HG03571 (cell line): ENCODE results near the gene TCN1.
"Not testable (repeated sequence)": the region's sequence is repeated elsewhere in the genome, so short reads cannot be mapped to it uniquely, and the experiment has no call there.

ENCODE experiments used
- ATAC-seq: cut with Tn5 transposase; IDR thresholded peaks from one replicate; pipeline ENCODE4 v1.9.1; 2021; ENCODE audit not compliant: unreplicated experiment

TCN1 gene

GRCh38 chr11:59857439-59858434, 8.6 kb downstream of the TCN1 start:
- no peak for ATAC-seq

GRCh38 chr11:59854871-59855270, 11.4 kb downstream of the TCN1 start:
- no peak for ATAC-seq

GRCh38 chr11:59851416-59851815, 14.9 kb downstream of the TCN1 start:
- ATAC-seq: not testable (repeated sequence)

DNA sequence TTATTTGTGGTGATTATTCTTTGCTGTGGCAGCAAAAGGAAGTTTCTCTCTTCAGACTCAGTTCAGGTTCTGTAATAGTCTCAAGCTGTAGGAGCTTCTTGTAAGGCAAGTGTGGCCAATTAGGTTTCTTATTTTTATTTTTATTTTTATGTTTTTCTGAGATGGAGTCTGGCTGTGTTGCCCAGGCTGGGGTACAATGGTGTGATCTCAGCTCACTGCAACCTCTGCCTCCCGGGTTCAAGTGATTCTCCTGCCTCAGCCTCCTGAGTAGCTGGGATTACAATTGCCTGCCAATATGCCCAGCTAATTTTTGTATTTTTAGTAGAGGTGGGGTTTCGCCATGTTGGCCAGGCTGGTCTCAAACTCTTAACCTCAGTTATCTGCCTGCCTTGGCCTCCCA, 16.7 kb downstream of the TCN1 start:
- not testable (repeated sequence) for ATAC-seq

DNA sequence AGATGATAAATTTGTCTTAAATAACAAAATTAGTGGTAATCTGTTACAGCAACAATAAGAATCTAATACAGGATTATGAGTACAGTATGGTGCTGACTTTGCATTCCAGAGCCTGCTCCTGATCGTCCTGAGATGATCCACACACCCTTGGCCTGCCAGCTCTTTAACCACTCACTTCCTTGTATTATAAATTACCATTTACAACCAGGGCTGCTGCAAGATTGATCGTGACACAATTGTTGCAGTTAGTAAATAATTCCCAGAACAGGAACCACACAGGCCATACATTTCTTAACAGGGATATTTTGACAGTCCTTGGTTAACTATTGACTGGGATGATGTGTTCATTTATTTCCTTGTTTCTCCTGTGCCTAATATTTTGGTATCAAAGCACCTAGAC, 17.2 kb downstream of the TCN1 start:
- peak; percentile 80 for ATAC-seq

DNA sequence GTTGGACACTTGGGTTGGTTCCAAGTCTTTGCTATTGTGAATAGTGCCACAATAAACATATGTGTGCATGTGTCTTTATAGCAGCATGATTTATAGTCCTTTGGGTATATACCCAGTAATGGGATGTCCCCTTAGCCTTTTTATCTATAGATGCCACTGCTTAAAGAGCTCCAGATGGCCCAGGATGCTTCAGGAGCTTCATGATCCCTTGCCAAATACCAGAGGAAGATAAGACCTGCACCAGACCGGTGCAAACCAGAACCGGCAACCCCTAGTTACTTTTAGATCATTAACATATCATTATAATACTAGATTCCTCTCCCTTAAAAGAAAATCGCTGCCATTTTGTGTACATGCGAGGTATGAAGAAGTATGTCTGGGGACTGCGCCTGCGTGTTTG, 17.8 kb downstream of the TCN1 start:
- not testable (repeated sequence) for ATAC-seq

- ATAC-seq: no peak
These were observed 18.7 kb downstream of the TCN1 start for GRCh38 chr11:59847626-59848025.

GRCh38 chr11:59846556-59846955, 19.7 kb downstream of the TCN1 start:
- no peak for ATAC-seq

GRCh38 chr11:59845399-59845798, 20.9 kb downstream of the TCN1 start, which contains the start of gene CBLIF:
TSS of gene CBLIF (minus strand) at chr11:59845499. CDS start at chr11:59845453, 46 bp downstream.
- ATAC-seq: no peak

GRCh38 chr11:59842316-59842715, 24.0 kb downstream of the TCN1 start:
- no peak for ATAC-seq

DNA sequence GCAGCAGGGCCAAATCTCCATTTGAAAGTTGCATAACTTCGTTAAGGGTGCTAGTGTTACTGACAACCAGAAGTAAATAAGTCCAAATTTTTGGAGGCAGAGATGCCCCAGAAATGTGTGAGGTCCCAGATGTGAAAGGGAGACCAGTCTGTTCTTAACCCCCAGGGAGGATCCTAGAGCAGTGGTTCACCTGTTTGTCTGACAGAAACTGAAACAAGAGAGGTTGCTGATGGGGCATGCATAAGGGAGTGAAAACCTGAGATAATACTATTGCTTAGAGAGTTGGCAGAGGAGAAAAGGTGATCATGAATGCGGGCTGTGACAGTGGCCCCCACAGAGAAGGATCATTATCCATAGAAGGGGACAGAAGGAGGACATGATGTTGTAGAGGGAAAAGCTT, 24.8 kb downstream of the TCN1 start:
- ATAC-seq: no peak

- no peak for ATAC-seq
These were observed 26.7 kb downstream of the TCN1 start for GRCh38 chr11:59839615-59840014.

- ATAC-seq: no peak
These were observed 32.7 kb downstream of the TCN1 start for GRCh38 chr11:59833602-59834001.

DNA sequence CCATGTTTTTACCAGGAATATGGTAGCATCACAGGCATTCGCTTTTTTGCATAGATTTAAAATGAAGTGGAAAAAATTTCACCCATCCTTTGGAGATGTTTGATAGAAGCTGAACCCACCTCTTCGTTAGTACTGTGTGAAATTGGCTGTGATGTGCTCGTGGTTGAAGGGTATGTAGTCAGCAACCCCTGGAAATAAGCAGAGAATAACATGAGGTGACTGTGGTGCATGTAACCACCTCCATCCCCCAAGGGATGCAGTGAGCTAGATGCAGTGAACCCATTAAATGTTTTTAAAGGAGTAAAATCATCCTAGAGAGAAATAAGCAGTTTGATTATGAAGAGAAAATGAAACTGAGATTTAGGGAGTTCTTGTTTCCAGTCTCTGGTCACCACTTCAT, 36.9 kb downstream of the TCN1 start:
- no peak for ATAC-seq

DNA sequence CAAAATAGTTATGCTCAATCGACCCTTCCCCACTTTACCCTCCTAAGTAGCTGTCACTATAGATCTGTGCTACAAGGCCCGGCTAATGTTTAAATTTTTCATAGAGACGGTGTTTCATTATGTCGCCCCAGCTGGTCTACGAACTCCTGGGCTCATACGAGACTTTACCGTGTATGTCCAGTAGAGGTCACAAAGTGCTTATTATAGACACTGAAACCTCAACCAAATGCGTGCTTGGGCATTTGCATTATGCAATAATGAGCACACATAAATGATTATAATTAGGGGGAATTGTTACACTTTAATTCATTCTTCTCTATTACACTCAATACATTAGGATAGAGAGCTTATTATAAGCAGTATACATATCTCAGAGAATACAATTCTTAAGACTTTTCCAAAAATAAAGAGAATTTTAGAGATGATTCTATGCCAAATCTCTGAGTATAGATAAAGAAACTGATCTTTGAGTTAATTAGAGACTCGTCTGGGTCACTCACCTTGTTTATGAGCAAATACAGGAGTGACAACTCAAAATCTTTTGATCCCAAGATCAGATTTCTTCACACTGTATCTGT, 43.2 kb downstream of the TCN1 start:
- ATAC-seq: peak; percentile 76

DNA sequence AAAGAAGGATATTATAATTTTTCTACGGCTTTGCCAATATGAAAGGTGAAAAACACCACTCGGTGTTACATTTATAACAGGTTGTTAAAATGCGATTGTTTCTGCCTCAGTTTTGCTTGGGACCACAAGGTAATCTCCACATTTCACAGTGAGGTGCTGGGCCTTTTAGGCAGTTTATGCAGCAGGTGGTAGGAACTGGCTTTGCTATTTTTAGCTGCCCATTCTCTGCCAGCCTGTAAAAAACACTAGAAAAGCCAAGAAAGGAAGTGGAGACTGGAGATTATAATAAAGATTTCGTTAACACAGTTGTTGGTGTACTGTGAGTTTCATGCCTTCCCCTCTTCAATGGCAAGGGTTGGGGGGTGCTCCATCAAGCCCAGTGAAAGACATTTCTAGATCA, 47.7 kb downstream of the TCN1 start:
- ATAC-seq: no peak

- not testable (repeated sequence) for ATAC-seq
These were observed 49.9 kb downstream of the TCN1 start for GRCh38 chr11:59816434-59816833.

GRCh38 chr11:59815754-59816153, 50.5 kb downstream of the TCN1 start:
- ATAC-seq: no peak

- no peak for ATAC-seq
These were observed 52.3 kb downstream of the TCN1 start for GRCh38 chr11:59814021-59814420.

- ATAC-seq: no peak
These were observed 52.9 kb downstream of the TCN1 start for GRCh38 chr11:59813364-59813763.

DNA sequence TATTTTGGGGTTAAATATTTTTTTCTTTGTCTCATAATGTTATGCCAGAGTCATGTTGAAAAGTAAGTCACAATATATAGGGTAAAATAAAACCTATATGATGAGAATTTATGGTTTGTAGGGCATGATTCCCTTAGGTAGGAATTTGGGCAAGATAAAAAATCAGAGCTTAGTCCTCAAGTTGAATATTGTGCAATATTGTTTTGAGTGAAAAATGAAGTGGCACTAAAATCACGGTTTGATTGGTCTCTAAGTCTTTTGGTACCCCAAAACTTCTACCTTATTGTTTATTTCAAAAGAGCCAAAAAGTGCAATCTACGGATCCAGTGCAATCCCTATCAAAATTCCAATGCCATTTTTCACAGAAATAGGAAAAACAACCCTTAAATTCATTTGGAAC, 54.1 kb downstream of the TCN1 start:
- ATAC-seq: no peak

GRCh38 chr11:59810911-59811259, 55.4 kb downstream of the TCN1 start:
- ATAC-seq: no peak
